GM23338 (cell line): ENCODE data around the gene PTPRA.
"Not testable (repeated sequence)": the region's sequence is repeated elsewhere in the genome, so short reads cannot be mapped to it uniquely, and the experiment has no call there.

Experiments
- CREB1 ChIP-seq: fragments of 250-450 bp; sonication (Bioruptor Pico); IDR thresholded peaks from 2 replicates; pipeline ENCODE4 v1.5.0; 2020; ENCODE audit warnings: low read depth, mild to moderate bottlenecking, moderate library complexity
- CTCF ChIP-seq, 2 experiments: fragments of 200-600 bp in 1 of 2; sonication (generic) in 1 of 2; conservative IDR thresholded peaks; 2 replicates each; pipeline versions ENCODE4 v1.5.1 to v1.6.1; 2016 to 2017; ENCODE audit warnings: antibody characterized with exemption in 2 of 2, low read depth in 2 of 2, mild to moderate bottlenecking in 2 of 2, moderate library complexity in 1 of 2
- ETS1 ChIP-seq: IDR thresholded peaks from 2 replicates; pipeline ENCODE4 v1.6.1; 2016; ENCODE audit warnings: antibody characterized with exemption
- EZH2 ChIP-seq: fragments of 200-600 bp; sonication (generic); IDR thresholded peaks from one replicate; pipeline ENCODE4 v1.8.0; 2017; ENCODE audit warnings: antibody characterized with exemption, mild to moderate bottlenecking, low read depth; ENCODE audit not compliant: unreplicated experiment
- EZH2phosphoT487 ChIP-seq: fragments of 200-600 bp; sonication (generic); IDR thresholded peaks from one replicate; pipeline ENCODE4 v1.8.1; 2018; ENCODE audit warnings: antibody characterized with exemption; ENCODE audit not compliant: unreplicated experiment
- JUNB ChIP-seq: IDR thresholded peaks from one replicate; pipeline ENCODE4 v1.6.1; 2016; ENCODE audit warnings: antibody characterized with exemption; ENCODE audit not compliant: unreplicated experiment
- NANOG ChIP-seq: IDR thresholded peaks from 2 replicates; pipeline ENCODE4 v1.6.1; 2016; ENCODE audit warnings: antibody characterized with exemption, borderline replicate concordance
- POLR2AphosphoS5 ChIP-seq: IDR thresholded peaks from 2 replicates; pipeline ENCODE4 v1.6.1; 2016; ENCODE audit warnings: antibody characterized with exemption, low read depth
- REST ChIP-seq: IDR thresholded peaks from one replicate; pipeline ENCODE4 v1.6.1; 2018; ENCODE audit warnings: antibody characterized with exemption; ENCODE audit not compliant: unreplicated experiment
- STAT1 ChIP-seq: IDR thresholded peaks from one replicate; pipeline ENCODE4 v1.6.1; 2016; ENCODE audit warnings: antibody characterized with exemption; ENCODE audit not compliant: unreplicated experiment
- ZNF114 ChIP-seq: fragments of 250-450 bp; sonication (Bioruptor Pico); IDR thresholded peaks from 2 replicates; pipeline ENCODE4 v1.5.0; 2020; ENCODE audit warnings: mild to moderate bottlenecking, moderate library complexity
- ZNF331 ChIP-seq: fragments of 250-450 bp; sonication (Bioruptor Pico); IDR thresholded peaks from 2 replicates; pipeline ENCODE4 v1.5.0; 2020; ENCODE audit warnings: low read depth, mild to moderate bottlenecking, moderate library complexity
- ZNF462 ChIP-seq: fragments of 250-450 bp; sonication (Bioruptor Pico); IDR thresholded peaks from 2 replicates; pipeline ENCODE4 v1.5.0; 2020; ENCODE audit warnings: mild to moderate bottlenecking, moderate library complexity

- not testable (repeated sequence) for TF ChIP-seq CTCF (conservative IDR thresholded peaks at IDR 0.05; ENCODE audit: low read depth in 2 of 2); REST; POLR2AphosphoS5; ZNF114 (CRISPR knock-in tag); JUNB; EZH2; CREB1; EZH2phosphoT487; ETS1; STAT1; ZNF331; NANOG; ZNF462 (CRISPR knock-in tag)
Measured at GRCh38 chr20:3022559-3023490, 149.5 kb downstream of the PTPRA start.
